Measurements from ENCODE around the gene SERPINA1.

DNA sequence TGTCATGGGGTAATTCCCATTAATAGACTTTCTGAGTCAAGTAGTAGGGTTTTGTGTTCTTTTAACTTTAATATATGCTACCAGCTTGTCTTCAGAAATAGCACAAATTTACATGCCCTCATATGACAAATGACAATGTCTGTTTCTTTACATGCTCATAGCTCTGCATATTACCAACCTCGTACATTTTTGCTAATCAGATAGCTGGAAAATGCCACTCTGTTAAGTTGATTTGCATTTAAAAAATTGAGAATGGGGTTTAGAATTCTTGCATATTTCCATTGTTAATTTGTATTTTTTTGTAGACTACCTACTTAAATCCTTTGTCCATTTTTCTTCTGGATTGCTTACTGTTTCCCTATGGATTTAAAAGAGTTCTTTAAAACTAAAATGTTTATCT is 31.2 kb downstream of the SERPINA1 start:
- TF ChIP-seq CTCF (IDR thresholded peaks at IDR 0.05) (no peak), USF1 (CRISPR knock-in tag; IDR thresholded peaks at IDR 0.05) (no peak), ELF4 (CRISPR knock-in tag; IDR thresholded peaks at IDR 0.05; ENCODE audit: low read depth) (no peak), JUN (CRISPR knock-in tag; IDR thresholded peaks at IDR 0.05) (no peak), RELA (CRISPR knock-in tag; IDR thresholded peaks at IDR 0.05; ENCODE audit: borderline replicate concordance) (no peak), ZNF317 (CRISPR knock-in tag; IDR thresholded peaks at IDR 0.05; ENCODE audit: borderline replicate concordance, low read depth) (no peak), TEAD1 (CRISPR knock-in tag; IDR thresholded peaks at IDR 0.05) (no peak), SP1 (CRISPR knock-in tag; conservative IDR thresholded peaks at IDR 0.05) (no peak), KAT7 (CRISPR knock-in tag; IDR thresholded peaks at IDR 0.05; ENCODE audit: borderline replicate concordance) (no peak), MXD4 (CRISPR knock-in tag; IDR thresholded peaks at IDR 0.05; ENCODE audit: borderline replicate concordance) (no peak), ZNF281 (CRISPR knock-in tag; IDR thresholded peaks at IDR 0.05) (no peak)
